K562 (cell line): ENCODE measurements around the gene XIRP1. TPM values are rescaled to one million over a fixed set of nuclear protein-coding genes. Genes with fewer than 3 reads are reported as not detected.

Experiments
- CUX1 ChIP-seq: fragments of 200-800 bp; sonication (Bioruptor generic); IDR thresholded peaks from 2 replicates; pipeline ENCODE4 v1.6.1; 2016; ENCODE audit warnings: missing genetic modification characterization, missing compliant biosample characterization
- E4F1 ChIP-seq: fragments of 250-450 bp; sonication (Bioruptor Pico); IDR thresholded peaks from 2 replicates; pipeline ENCODE4 v1.5.0; 2021; ENCODE audit warnings: mild to moderate bottlenecking, borderline replicate concordance
- ESRRA ChIP-seq: fragments of 450-650 bp; IDR thresholded peaks from 2 replicates; pipeline ENCODE4 v1.6.1; 2014; ENCODE audit warnings: low read depth, mild to moderate bottlenecking, moderate library complexity, borderline replicate concordance
- ETV6 ChIP-seq, 3 experiments: fragments of 150-350 bp in 1 of 3; sonication (generic) in 1 of 3; formaldehyde crosslinking in 1 of 3; IDR thresholded peaks; 2 replicates each; pipeline versions ENCODE4 v1.6.1 to v1.8.0; 2014 to 2022; ENCODE audit warnings: borderline replicate concordance in 2 of 3, low read depth in 2 of 3, antibody characterized with exemption in 1 of 3, low read length in 1 of 3, mild to moderate bottlenecking in 1 of 3, missing genetic modification reagents in 1 of 3
- HLTF ChIP-seq: fragments of 450-650 bp; IDR thresholded peaks from 2 replicates; pipeline ENCODE4 v1.6.1; 2016
- PHF8 ChIP-seq: fragments of 200-600 bp; sonication (generic); IDR thresholded peaks from 2 replicates; pipeline ENCODE4 v1.6.1; 2012; ENCODE audit warnings: mixed run types, mild to moderate bottlenecking, inconsistent platforms, low read length, moderate library complexity, borderline replicate concordance
- PRDM10 ChIP-seq: fragments of 450-650 bp; IDR thresholded peaks from 2 replicates; pipeline ENCODE4 v1.6.1; 2018; ENCODE audit not compliant: partially characterized antibody
- ZHX1 ChIP-seq: fragments of 150-350 bp; conservative IDR thresholded peaks from 2 replicates; pipeline ENCODE4 v1.6.1; 2014; ENCODE audit warnings: low read length
- ZNF354B ChIP-seq: fragments of 250-450 bp; sonication (Bioruptor Pico); IDR thresholded peaks from 2 replicates; pipeline ENCODE4 v1.4.0; 2020
- polyA plus RNA-seq, 8 experiments: library from polyadenylated mRNA; depleted of rRNA in 4 of 8; stranded (reverse) in 5 of 8; unstranded in 3 of 8; fragments of >200 nt; fragmentation: Nextera tagmentation in 2 of 8; fragmentation: Illumina TruSeq in 1 of 8; extraction: Ambion mirVana in 2 of 8; extraction: Trizol in 1 of 8; gene quantifications; 2 replicates each; pipeline versions ENCODE4 v1.2.1 to v1.2.3, GENCODE V29; 2011 to 2014; ENCODE audit warnings: inconsistent platforms in 1 of 8, missing spikeins in 1 of 8
- total RNA-seq, 7 experiments: library from RNA; depleted of rRNA in 6 of 7; stranded (reverse); fragments of >200 nt in 6 of 7; fragmentation: Illumina TruSeq in 2 of 7; extraction: Trizol in 2 of 7; gene quantifications; 2 replicates each; pipeline versions ENCODE4 v1.2.1 to v1.2.3, GENCODE V29; 2011 to 2021; ENCODE audit warnings: low replicate concordance in 1 of 7

Gene XIRP1
- total and polyA plus RNA-seq, 9 of the 15 experiments (the other 6 are each of a cell fraction or from before 2014, with no cell fraction given), result 0.03 to 0.27 (median 0.08) TPM; not detected in 3

- TF ChIP-seq CUX1 (CRISPR knock-in tag), result no peak
- TF ChIP-seq PRDM10, result no peak
- peak; percentile 36; the same call in 1 of the 2 replicates for TF ChIP-seq PHF8
- TF ChIP-seq ZNF354B (CRISPR knock-in tag), result no peak
- peak; percentile 57; the same call in 1 of the 2 replicates for TF ChIP-seq HLTF
- TF ChIP-seq ESRRA, result peak; percentile 42; the same call in 1 of the 2 replicates
- TF ChIP-seq E4F1 (CRISPR knock-in tag), result no peak
- TF ChIP-seq ZHX1, result no peak
- no peak for TF ChIP-seq ETV6 (IDR thresholded peaks at IDR 0.05; ENCODE audit: borderline replicate concordance in 1 of 2, low read depth in 2 of 2, low read length in 1 of 2)
- no peak for TF ChIP-seq ETV6 (CRISPR knock-in tag; IDR thresholded peaks at IDR 0.05; ENCODE audit: borderline replicate concordance)
Observed at GRCh38 chr3:39180546-39181346, 11.6 kb downstream of the XIRP1 start (continued).
